Transverse colon (tissue), 4 donors: ENCODE results near the gene ARF6. TPM values are rescaled to one million over a fixed set of nuclear protein-coding genes. Genes with fewer than 3 reads are reported as not detected.

Experiments
- DNase-seq: peaks from one replicate; pipeline ENCODE4 v3.0.0-alpha.2; 2019
- H3K27ac ChIP-seq, 4 donors: fragments of 200-600 bp; sonication (generic); 2 replicates each; pipeline ENCODE4 v1.5.1; 2016 to 2018; ENCODE audit warnings: inconsistent platforms in 4 of 4
- H3K27me3 ChIP-seq: fragments of 200-600 bp; sonication (generic); 2 replicates; pipeline ENCODE4 v1.5.1; 2017; ENCODE audit warnings: inconsistent platforms
- H3K36me3 ChIP-seq, 4 donors: fragments of 200-600 bp; sonication (generic); 2 replicates each; pipeline ENCODE4 v1.5.1; 2017 to 2019; ENCODE audit warnings: inconsistent platforms in 4 of 4
- H3K4me1 ChIP-seq, 4 donors: fragments of 200-600 bp; sonication (generic); 2 replicates each; pipeline ENCODE4 v1.5.1; 2017 to 2020; ENCODE audit warnings: inconsistent platforms in 4 of 4
- H3K4me3 ChIP-seq, 4 donors: fragments of 200-600 bp; sonication (generic); 1 replicate in 1 of 4; 2 replicates in 3 of 4; pipeline versions ENCODE4 v1.5.1 to v1.6.1; 2017 to 2019; ENCODE audit warnings: inconsistent platforms in 4 of 4
- H3K9me3 ChIP-seq, 2 donors: fragments of 200-600 bp; sonication (generic); 2 replicates each; pipeline ENCODE4 v1.5.1; 2017 to 2019; ENCODE audit warnings: inconsistent platforms in 2 of 2
- EP300 ChIP-seq: sonication (generic); formaldehyde crosslinking; IDR thresholded peaks from one replicate; pipeline ENCODE4 v1.6.1; 2017; ENCODE audit warnings: antibody characterized with exemption, low read depth
- POLR2A ChIP-seq: fragments of 450-650 bp; IDR thresholded peaks from one replicate; pipeline ENCODE4 v1.6.1; 2016; ENCODE audit warnings: antibody characterized with exemption, mild to moderate bottlenecking, moderate library complexity
- POLR2AphosphoS5 ChIP-seq, 3 donors: sonication (generic); formaldehyde crosslinking; IDR thresholded peaks; one replicate each; pipeline ENCODE4 v1.6.1; 2016; ENCODE audit warnings: antibody characterized with exemption in 3 of 3
- WGBS, 2 donors: methylation state at CpG; one replicate each; pipeline ENCODE4 v1.1.5; 2018; ENCODE audit warnings: low coverage in 1 of 2; 5-methylcytosine and 5-hydroxymethylcytosine counted together
- in situ Hi-C, 4 donors: fragments of 200-750 bp; cut with MboI; loops; one replicate each; pipeline versions ENCODE4 v1.15.0 to v1.15.1; 2017; ENCODE audit warnings: low sequenced_read_pairs in 3 of 4, low pct_ligation_motif_present in 1 of 4, low pct_unique_long_range_greater_than_20kb in 1 of 4
- intact Hi-C: fragments of 100-400 bp; cut with DNase I; formaldehyde crosslinking; loops from one replicate; pipeline ENCODE4 v1.15.1; 2023; ENCODE audit warnings: low total_unique reads
- total RNA-seq, 4 donors: library from RNA; depleted of rRNA; stranded (reverse); fragments of >200 nt; gene quantifications; one replicate each; pipeline ENCODE4 v1.1.0, GENCODE V29; 2016
- TF ChIP-seq, protein P1 (sequence below), 5 experiments: fragments of 200-600 bp in 3 of 5; fragments of 450-650 bp in 2 of 5; sonication (generic) in 3 of 5; IDR thresholded peaks; 1 replicate in 2 of 5; 2 replicates in 3 of 5; pipeline ENCODE4 v1.5.1; 2016 to 2017; ENCODE audit warnings: antibody characterized with exemption in 5 of 5, inconsistent platforms in 3 of 5, mild to moderate bottlenecking in 2 of 5, moderate library complexity in 1 of 5

The ARF6 gene
- total RNA-seq, 4 donors from 2014 or later = 70.3 to 120 (median 101) TPM

DNA sequence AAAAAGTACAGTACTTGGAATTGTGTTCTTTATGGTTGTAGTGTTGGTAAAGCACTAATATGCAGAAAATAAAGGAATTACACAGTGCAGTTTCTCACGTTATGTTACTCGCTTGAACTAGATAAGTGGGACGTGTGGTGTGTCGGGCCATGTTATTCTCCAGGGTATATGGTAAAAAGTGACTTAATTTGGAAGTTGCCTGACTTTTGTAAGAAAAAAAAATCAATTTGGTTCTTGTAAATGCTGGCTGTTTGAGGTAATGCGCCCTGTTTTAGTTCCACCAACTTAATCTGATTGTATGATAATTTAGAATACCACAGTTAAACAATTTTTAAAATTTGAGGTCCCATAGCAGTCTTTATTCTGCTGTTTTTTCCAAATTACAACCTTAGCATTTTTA is 4.1 kb downstream of the ARF6 start:
- H3K4me1 ChIP-seq = peaks cover 8 to 58% (median 44%) of the 10 kb centered on the region in 4 donors

DNA sequence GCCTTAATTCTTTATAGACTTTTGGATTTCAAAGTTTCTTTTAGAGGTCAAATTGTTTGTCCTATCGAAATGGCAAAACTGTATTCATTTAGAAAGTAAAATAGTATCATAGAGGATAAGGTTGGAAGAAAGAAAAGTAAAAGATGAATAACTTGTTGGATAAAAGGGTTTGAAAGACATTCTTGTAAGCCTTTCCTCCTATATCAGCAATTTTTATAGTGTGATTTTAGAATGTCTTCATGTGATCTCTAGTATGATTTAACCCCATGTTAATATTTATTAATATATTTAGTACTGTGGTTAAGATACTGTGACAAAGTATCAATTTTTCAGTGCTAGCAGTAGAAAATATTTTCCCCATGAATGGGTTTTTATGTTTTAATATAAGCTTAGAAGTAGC is 4.5 kb downstream of the ARF6 start:
- intact Hi-C loops (loop anchor here (10.0 kb wide), 1 partner anchor 107 kb away; no protein-coding TSS in a partner anchor), in situ Hi-C loops (loop anchor here in 2 of 4 donors (10.0 kb wide), 1 partner anchor 107 kb away; no protein-coding TSS in a partner anchor)
- Histone ChIP-seq H3K9me3 (no peaks in the 10 kb centered on the region), H3K36me3 (peaks cover 0 to 6% (median 3%) of the 10 kb centered on the region in 4 donors), H3K4me1 (peaks cover 7 to 55% (median 42%) of the 10 kb centered on the region in 4 donors), H3K27ac (peak overlapping the region; percentile 100), H3K27me3 (no peaks in the 10 kb centered on the region), H3K4me3 (peak overlapping the region in 2 of 4 donors; percentile 4 to 93)
- no peak for DNase-seq
- WGBS, 2 donors = 17 to 35% methylated on average over 1 of the region's 1 CpG
- TF ChIP-seq POLR2AphosphoS5 (IDR thresholded peaks at IDR 0.05) (no peak), EP300 (no peak), POLR2A (no peak)
- TF ChIP-seq, protein P1, sequence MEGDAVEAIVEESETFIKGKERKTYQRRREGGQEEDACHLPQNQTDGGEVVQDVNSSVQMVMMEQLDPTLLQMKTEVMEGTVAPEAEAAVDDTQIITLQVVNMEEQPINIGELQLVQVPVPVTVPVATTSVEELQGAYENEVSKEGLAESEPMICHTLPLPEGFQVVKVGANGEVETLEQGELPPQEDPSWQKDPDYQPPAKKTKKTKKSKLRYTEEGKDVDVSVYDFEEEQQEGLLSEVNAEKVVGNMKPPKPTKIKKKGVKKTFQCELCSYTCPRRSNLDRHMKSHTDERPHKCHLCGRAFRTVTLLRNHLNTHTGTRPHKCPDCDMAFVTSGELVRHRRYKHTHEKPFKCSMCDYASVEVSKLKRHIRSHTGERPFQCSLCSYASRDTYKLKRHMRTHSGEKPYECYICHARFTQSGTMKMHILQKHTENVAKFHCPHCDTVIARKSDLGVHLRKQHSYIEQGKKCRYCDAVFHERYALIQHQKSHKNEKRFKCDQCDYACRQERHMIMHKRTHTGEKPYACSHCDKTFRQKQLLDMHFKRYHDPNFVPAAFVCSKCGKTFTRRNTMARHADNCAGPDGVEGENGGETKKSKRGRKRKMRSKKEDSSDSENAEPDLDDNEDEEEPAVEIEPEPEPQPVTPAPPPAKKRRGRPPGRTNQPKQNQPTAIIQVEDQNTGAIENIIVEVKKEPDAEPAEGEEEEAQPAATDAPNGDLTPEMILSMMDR (IDR thresholded peaks at IDR 0.05) = no peak

More for the DNA sequence above, 4.1 kb downstream of the ARF6 start:
- Histone ChIP-seq H3K9me3 (no peaks in the 10 kb centered on the region), H3K27ac (peak overlapping the region; percentile 100), H3K4me3 (peak overlapping the region in 2 of 4 donors; percentile 93 to 100), H3K27me3 (no peaks in the 10 kb centered on the region), H3K36me3 (peaks cover 0 to 6% (median 3%) of the 10 kb centered on the region in 4 donors)
- no peak for TF ChIP-seq EP300
- TF ChIP-seq, protein P1 (IDR thresholded peaks at IDR 0.05) = peak in 1 of 5 experiments; percentile 18
- DNase-seq = no peak
- 36 to 53% methylated on average over 5 of the region's 5 CpGs for WGBS, 2 donors
- in situ Hi-C loops = loop anchor here in 2 of 4 donors (10.0 kb wide), 1 partner anchor 108 kb away; no protein-coding TSS in a partner anchor
- intact Hi-C loops = loop anchor here (10.0 kb wide), 1 partner anchor 108 kb away; no protein-coding TSS in a partner anchor

DNA sequence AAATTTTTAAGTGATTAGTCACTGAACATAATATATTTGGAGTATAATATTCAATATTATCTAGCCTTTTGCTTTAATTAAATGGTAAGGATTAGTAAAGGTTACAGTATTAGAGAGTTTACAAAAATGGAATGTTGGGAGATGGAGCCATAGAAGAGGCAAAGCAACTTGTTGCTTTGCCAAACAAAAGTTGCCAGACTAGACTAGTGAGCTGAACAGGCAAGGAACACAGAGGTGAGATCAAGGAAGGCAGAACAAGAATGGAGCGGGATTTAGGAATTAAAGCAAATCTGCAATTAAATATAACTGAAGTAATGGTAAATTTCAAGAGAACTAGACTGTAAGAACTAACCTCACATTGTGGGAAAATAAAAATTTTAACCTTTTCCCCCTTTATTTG is 5.1 kb downstream of the ARF6 start:
- Histone ChIP-seq H3K27ac (peak overlapping the region; percentile 100), H3K27me3 (no peaks in the 10 kb centered on the region), H3K4me3 (peak overlapping the region in 1 of 4 donors; percentile 93), H3K36me3 (peaks cover 0 to 6% (median 3%) of the 10 kb centered on the region in 4 donors), H3K4me1 (peaks cover 7 to 55% (median 42%) of the 10 kb centered on the region in 4 donors), H3K9me3 (no peaks in the 10 kb centered on the region)
- 43% methylated on average over 1 of the region's 1 CpG for WGBS, 2 donors
- no peak for DNase-seq
- TF ChIP-seq EP300 (no peak), POLR2A (no peak)
- in situ Hi-C loops (loop anchor here in 2 of 4 donors (10.0 kb wide), 1 partner anchor 107 kb away; no protein-coding TSS in a partner anchor), intact Hi-C loops (loop anchor here (10.0 kb wide), 1 partner anchor 107 kb away; no protein-coding TSS in a partner anchor)

DNA sequence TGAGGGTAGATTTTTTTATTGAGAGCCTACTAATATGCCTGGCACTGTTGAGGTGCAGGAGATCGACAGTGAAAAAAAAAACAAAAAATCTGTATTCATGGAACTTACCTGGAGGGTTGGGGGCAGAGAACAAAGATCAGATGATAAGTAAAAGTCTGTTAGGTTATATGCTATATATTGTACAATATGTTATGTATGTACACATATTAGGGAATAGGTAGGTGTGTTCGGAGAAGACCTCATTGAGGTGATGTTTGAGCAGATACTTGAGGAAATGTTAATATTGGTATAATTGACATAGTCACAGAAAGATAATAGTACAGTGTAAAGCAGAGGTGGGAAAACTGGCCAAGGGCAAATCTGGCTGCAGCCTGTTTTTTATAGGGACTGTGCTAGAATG is 5.6 kb downstream of the ARF6 start:
- 51 to 69% methylated on average over 2 of the region's 2 CpGs for WGBS, 2 donors
- no peak overlapping the region for H3K4me3 ChIP-seq
- in situ Hi-C loops (loop anchor here in 2 of 4 donors (10.0 kb wide), 1 partner anchor 106 kb away; no protein-coding TSS in a partner anchor), intact Hi-C loops (loop anchor here (10.0 kb wide), 1 partner anchor 106 kb away; no protein-coding TSS in a partner anchor)
- no peak for DNase-seq
- TF ChIP-seq EP300 (no peak), POLR2A (no peak), POLR2AphosphoS5 (IDR thresholded peaks at IDR 0.05) (no peak)
- TF ChIP-seq, protein P1 (IDR thresholded peaks at IDR 0.05) = no peak
- H3K36me3 ChIP-seq = peaks cover 0 to 6% (median 3%) of the 10 kb centered on the region in 4 donors
- H3K4me1 ChIP-seq = peaks cover 7 to 55% (median 42%) of the 10 kb centered on the region in 4 donors
- peak overlapping the region; percentile 100 for H3K27ac ChIP-seq
- no peaks in the 10 kb centered on the region for H3K9me3 ChIP-seq
- no peaks in the 10 kb centered on the region for H3K27me3 ChIP-seq
